Lower leg skin (tissue), 3 donors: Measurements from ENCODE around the gene KRTAP5-4.

ENCODE experiments used
- CTCF ChIP-seq, 3 donors: fragments of 450-650 bp; IDR thresholded peaks; one replicate each; pipeline ENCODE4 v1.5.1; 2016; ENCODE audit warnings: antibody characterized with exemption in 3 of 3, mild to moderate bottlenecking in 3 of 3, moderate library complexity in 2 of 3
- POLR2A ChIP-seq, 2 donors: fragments of 450-650 bp; IDR thresholded peaks; one replicate each; pipeline ENCODE4 v1.6.1; 2016 to 2017; ENCODE audit warnings: antibody characterized with exemption in 2 of 2, mild to moderate bottlenecking in 1 of 2, moderate library complexity in 1 of 2

DNA sequence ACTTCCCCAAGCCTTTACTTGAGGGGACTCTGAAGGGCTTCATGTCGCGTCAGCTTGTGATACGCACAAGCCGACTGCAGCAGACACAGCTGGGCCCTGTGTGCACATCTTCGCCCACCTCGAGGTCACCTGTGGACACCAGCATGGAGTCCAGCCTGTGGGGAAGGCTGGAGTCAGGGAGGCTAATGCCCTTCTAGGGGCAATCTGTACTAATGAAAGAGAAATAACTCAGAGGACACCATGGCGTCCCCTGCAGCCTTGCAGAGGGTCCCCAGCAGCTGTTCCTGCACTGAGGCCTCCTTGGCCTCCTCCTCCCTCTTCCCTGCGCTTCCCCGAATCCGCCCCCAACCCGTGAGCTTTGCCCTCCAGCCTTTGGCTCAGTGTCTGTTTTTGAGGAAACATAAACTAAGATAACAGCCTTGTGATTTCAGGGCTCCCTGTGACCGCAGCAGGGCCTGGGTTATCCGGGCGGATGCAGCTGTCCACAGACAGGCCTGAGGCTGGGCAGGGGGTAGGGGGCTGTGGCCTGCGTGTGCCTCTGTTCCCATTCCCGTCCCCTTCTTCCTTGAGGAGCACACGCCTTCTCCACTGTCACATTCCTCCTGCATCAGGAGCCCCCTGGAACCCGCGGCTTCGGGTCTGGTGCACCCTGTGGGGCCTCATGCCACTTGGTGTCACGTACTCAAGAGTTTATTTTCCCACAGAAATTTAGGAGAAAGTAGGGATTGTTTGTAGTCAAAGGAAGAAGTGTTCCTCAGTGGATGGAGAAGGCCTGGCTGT, 32.6 kb upstream of the KRTAP5-4 start:
- TF ChIP-seq CTCF (IDR thresholded peaks at IDR 0.05) (no peak), POLR2A (IDR thresholded peaks at IDR 0.05) (no peak)
